Right lobe of liver (tissue), 4 donors: Measurements from ENCODE around the gene C1QL3.

Experiments
- CTCF ChIP-seq, 4 donors: fragments of 200-600 bp in 3 of 4; fragments of 450-650 bp in 1 of 4; IDR thresholded peaks; one replicate each; pipeline versions ENCODE4 v1.5.1 to v1.8.0; 2016 to 2022; ENCODE audit warnings: antibody characterized with exemption in 4 of 4, mild to moderate bottlenecking in 2 of 4
- POLR2A ChIP-seq: fragments of 450-650 bp; IDR thresholded peaks from one replicate; pipeline ENCODE4 v1.6.1; 2017; ENCODE audit warnings: antibody characterized with exemption, mild to moderate bottlenecking
- donor health status: DM: no; HTN: no; CAD: no.
- donor health status: DM: no; HTN: no; CAD: no.
- donor health status: DM: no; HTN: yes; CAD: no.

- TF ChIP-seq CTCF (IDR thresholded peaks at IDR 0.05) (no peak), POLR2A (no peak)
These were observed 42.9 kb downstream of the C1QL3 start for GRCh38 chr10:16478801-16479200.
